ENCODE measurements around the gene DAP. TPM values are rescaled to one million over a fixed set of nuclear protein-coding genes. Genes with fewer than 3 reads are reported as not detected.

The DAP gene
- total and polyA plus RNA-seq, 9 donors = 23.4 to 72.6 (median 52.4) TPM

GRCh38 chr5:10682801-10683525 is 78.1 kb downstream of the DAP start:
- H3K9me3 ChIP-seq (replicated peaks; ENCODE audit: control insufficient read depth, low read depth, low read length) = peaks cover 4% of the 10 kb centered on the region
- no peaks in the 10 kb centered on the region for H3K27me3 ChIP-seq (ENCODE audit: control insufficient read depth, insufficient read depth, low read length)
- no peak for DNase-seq
- WGBS (ENCODE audit: insufficient coverage) = 94% methylated on average over 16 of the region's 16 CpGs
- no peaks in the 10 kb centered on the region for H3K4me1 ChIP-seq (ENCODE audit: control insufficient read depth, insufficient read depth, low read length)
- H3K4me3 ChIP-seq (ENCODE audit: low read length) = no peak overlapping the region
- peaks cover 53% of the 10 kb centered on the region for H3K36me3 ChIP-seq (ENCODE audit: control insufficient read depth, insufficient read depth, low read length)
- no peak overlapping the region for H3K27ac ChIP-seq (ENCODE audit: low read length)

- 91% methylated on average over 20 of the region's 22 CpGs for WGBS (ENCODE audit: insufficient coverage)
- peaks cover 2% of the 10 kb centered on the region for H3K9me3 ChIP-seq (replicated peaks; ENCODE audit: control insufficient read depth, low read depth, low read length)
- no peaks in the 10 kb centered on the region for H3K27me3 ChIP-seq (ENCODE audit: control insufficient read depth, insufficient read depth, low read length)
- no peak overlapping the region for H3K27ac ChIP-seq (ENCODE audit: low read length)
- DNase-seq = no peak
- no peak overlapping the region for H3K4me3 ChIP-seq (ENCODE audit: low read length)
- no peaks in the 10 kb centered on the region for H3K4me1 ChIP-seq (ENCODE audit: control insufficient read depth, insufficient read depth, low read length)
- H3K36me3 ChIP-seq (ENCODE audit: control insufficient read depth, insufficient read depth, low read length) = peaks cover 58% of the 10 kb centered on the region
These were observed 79.0 kb downstream of the DAP start for GRCh38 chr5:10681731-10682679.

DNA sequence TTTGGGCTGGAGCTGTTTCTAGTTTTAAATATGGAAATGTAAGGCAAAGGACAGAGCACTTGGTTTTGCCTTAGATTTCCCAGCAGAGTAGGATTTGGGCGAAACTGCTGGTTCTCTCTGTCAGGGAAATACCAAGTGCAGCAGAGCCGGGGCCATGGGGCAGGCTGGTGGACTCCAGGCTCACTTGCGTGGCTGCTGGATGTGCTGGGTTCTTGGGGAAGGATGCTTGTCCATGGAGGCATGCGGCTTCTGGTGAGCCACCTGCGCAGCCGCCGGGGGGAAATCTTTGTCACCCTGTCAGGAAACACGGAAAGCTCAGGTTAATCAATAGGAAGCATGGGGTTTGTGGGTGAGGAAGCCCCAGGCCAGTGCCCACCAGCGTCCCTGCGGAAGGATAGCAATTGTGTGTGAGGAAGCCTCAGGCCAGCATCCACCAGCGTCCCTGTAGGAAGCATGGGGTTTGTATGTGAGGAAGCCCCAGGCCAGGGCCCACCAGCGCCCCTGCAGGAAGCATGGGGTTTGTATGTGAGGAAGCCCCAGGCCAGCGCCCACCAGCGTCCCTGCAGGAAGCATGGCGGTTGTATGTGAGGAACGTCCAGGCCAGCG is 80.1 kb downstream of the DAP start:
- H3K4me1 ChIP-seq (ENCODE audit: control insufficient read depth, insufficient read depth, low read length) = no peaks in the 10 kb centered on the region
- H3K9me3 ChIP-seq (replicated peaks; ENCODE audit: control insufficient read depth, low read depth, low read length) = no peaks in the 10 kb centered on the region
- no peak for DNase-seq
- 91% methylated on average over 12 of the region's 17 CpGs for WGBS (ENCODE audit: insufficient coverage)
- H3K27me3 ChIP-seq (ENCODE audit: control insufficient read depth, insufficient read depth, low read length) = no peaks in the 10 kb centered on the region
- no peak overlapping the region for H3K4me3 ChIP-seq (ENCODE audit: low read length)
- no peak overlapping the region for H3K27ac ChIP-seq (ENCODE audit: low read length)
- peaks cover 55% of the 10 kb centered on the region for H3K36me3 ChIP-seq (ENCODE audit: control insufficient read depth, insufficient read depth, low read length)

DNA sequence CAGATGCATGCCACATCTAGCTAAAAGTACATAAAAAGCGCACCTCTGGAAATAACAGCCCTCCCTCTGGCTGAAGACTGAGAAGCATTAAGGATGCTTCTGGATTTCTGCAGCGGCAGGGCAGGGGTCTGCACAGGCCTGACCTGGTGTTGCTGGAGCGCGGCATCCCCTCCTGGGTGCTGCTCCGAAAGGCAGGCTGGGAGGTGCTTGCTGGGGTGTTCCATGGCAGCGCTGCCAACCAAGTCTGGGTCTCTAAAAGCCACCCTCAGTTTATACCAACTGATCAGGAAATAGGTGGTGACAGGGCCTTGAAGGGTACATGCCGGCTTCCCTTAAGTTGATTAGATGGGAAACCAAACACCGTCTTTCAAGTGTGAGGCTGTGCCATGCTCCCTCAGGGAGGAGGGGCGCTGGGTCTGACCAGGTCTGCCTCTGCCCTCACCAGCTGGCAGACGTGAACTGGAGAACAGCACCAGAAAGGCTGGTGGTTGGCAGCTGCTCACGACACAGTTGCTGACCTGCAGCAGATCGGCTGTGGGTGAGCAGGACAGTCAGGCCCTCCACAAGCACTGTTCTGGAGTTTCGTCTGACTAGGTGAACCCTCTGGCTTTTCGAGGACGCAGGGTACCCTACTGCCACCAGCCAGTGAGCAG is 81.6 kb downstream of the DAP start:
- no peaks in the 10 kb centered on the region for H3K4me1 ChIP-seq (ENCODE audit: control insufficient read depth, insufficient read depth, low read length)
- no peaks in the 10 kb centered on the region for H3K27me3 ChIP-seq (ENCODE audit: control insufficient read depth, insufficient read depth, low read length)
- H3K36me3 ChIP-seq (ENCODE audit: control insufficient read depth, insufficient read depth, low read length) = peaks cover 55% of the 10 kb centered on the region
- no peak overlapping the region for H3K27ac ChIP-seq (ENCODE audit: low read length)
- H3K4me3 ChIP-seq (ENCODE audit: low read length) = no peak overlapping the region
- H3K9me3 ChIP-seq (replicated peaks; ENCODE audit: control insufficient read depth, low read depth, low read length) = no peaks in the 10 kb centered on the region
- no peak for DNase-seq
- 87% methylated on average over 10 of the region's 15 CpGs for WGBS (ENCODE audit: insufficient coverage)

DNA sequence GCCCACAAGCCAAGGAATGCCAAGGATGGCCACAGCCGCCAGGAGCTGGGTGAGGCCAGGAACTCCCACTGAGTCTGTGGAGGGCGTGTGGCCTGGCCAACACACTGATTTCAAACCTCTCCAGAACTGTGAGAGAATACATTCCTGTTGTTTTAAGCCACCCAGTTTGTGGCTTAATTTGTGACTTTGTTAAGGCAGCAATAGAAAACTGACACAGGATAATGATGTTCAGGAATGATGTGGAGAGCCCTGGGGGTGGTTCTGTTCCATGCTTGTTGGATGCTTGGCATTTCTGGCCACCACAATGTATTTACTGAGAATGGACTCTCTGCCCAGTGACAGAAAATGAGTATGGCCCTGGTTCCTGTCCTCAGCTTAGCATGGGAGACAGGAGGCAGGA is 82.8 kb downstream of the DAP start:
- H3K27me3 ChIP-seq (ENCODE audit: control insufficient read depth, insufficient read depth, low read length) = no peaks in the 10 kb centered on the region
- H3K27ac ChIP-seq (ENCODE audit: low read length) = no peak overlapping the region
- H3K4me3 ChIP-seq (ENCODE audit: low read length) = no peak overlapping the region
- peaks cover 3% of the 10 kb centered on the region for H3K4me1 ChIP-seq (ENCODE audit: control insufficient read depth, insufficient read depth, low read length)
- no peaks in the 10 kb centered on the region for H3K9me3 ChIP-seq (replicated peaks; ENCODE audit: control insufficient read depth, low read depth, low read length)
- WGBS (ENCODE audit: insufficient coverage) = 100% methylated on average over 1 of the region's 2 CpGs
- H3K36me3 ChIP-seq (ENCODE audit: control insufficient read depth, insufficient read depth, low read length) = peaks cover 52% of the 10 kb centered on the region
- DNase-seq = no peak

GRCh38 chr5:10677533-10677932 is 83.5 kb downstream of the DAP start:
- H3K27me3 ChIP-seq (ENCODE audit: control insufficient read depth, insufficient read depth, low read length) = no peaks in the 10 kb centered on the region
- DNase-seq = no peak
- H3K27ac ChIP-seq (ENCODE audit: low read length) = no peak overlapping the region
- WGBS (ENCODE audit: insufficient coverage) = 93% methylated on average over 7 of the region's 7 CpGs
- H3K36me3 ChIP-seq (ENCODE audit: control insufficient read depth, insufficient read depth, low read length) = peaks cover 45% of the 10 kb centered on the region
- peaks cover 3% of the 10 kb centered on the region for H3K4me1 ChIP-seq (ENCODE audit: control insufficient read depth, insufficient read depth, low read length)
- H3K4me3 ChIP-seq (ENCODE audit: low read length) = no peak overlapping the region
- no peaks in the 10 kb centered on the region for H3K9me3 ChIP-seq (replicated peaks; ENCODE audit: control insufficient read depth, low read depth, low read length)

- H3K9me3 ChIP-seq (replicated peaks; ENCODE audit: control insufficient read depth, low read depth, low read length) = no peaks in the 10 kb centered on the region
- H3K27ac ChIP-seq (ENCODE audit: low read length) = no peak overlapping the region
- H3K27me3 ChIP-seq (ENCODE audit: control insufficient read depth, insufficient read depth, low read length) = no peaks in the 10 kb centered on the region
- DNase-seq = no peak
- no peak overlapping the region for H3K4me3 ChIP-seq (ENCODE audit: low read length)
- WGBS (ENCODE audit: insufficient coverage) = no CpG with 5 or more reads among the region's 1 CpG
- peaks cover 3% of the 10 kb centered on the region for H3K4me1 ChIP-seq (ENCODE audit: control insufficient read depth, insufficient read depth, low read length)
- H3K36me3 ChIP-seq (ENCODE audit: control insufficient read depth, insufficient read depth, low read length) = peaks cover 40% of the 10 kb centered on the region
These were observed 84.1 kb downstream of the DAP start for GRCh38 chr5:10676946-10677345.

- H3K4me3 ChIP-seq (ENCODE audit: low read length) = no peak overlapping the region
- H3K9me3 ChIP-seq (replicated peaks; ENCODE audit: control insufficient read depth, low read depth, low read length) = no peaks in the 10 kb centered on the region
- 49% methylated on average over 3 of the region's 4 CpGs for WGBS (ENCODE audit: insufficient coverage)
- no peak for DNase-seq
- no peak overlapping the region for H3K27ac ChIP-seq (ENCODE audit: low read length)
- peaks cover 34% of the 10 kb centered on the region for H3K36me3 ChIP-seq (ENCODE audit: control insufficient read depth, insufficient read depth, low read length)
- peaks cover 3% of the 10 kb centered on the region for H3K4me1 ChIP-seq (ENCODE audit: control insufficient read depth, insufficient read depth, low read length)
- H3K27me3 ChIP-seq (ENCODE audit: control insufficient read depth, insufficient read depth, low read length) = no peaks in the 10 kb centered on the region
These were observed 84.8 kb downstream of the DAP start for GRCh38 chr5:10676224-10676623.

DNA sequence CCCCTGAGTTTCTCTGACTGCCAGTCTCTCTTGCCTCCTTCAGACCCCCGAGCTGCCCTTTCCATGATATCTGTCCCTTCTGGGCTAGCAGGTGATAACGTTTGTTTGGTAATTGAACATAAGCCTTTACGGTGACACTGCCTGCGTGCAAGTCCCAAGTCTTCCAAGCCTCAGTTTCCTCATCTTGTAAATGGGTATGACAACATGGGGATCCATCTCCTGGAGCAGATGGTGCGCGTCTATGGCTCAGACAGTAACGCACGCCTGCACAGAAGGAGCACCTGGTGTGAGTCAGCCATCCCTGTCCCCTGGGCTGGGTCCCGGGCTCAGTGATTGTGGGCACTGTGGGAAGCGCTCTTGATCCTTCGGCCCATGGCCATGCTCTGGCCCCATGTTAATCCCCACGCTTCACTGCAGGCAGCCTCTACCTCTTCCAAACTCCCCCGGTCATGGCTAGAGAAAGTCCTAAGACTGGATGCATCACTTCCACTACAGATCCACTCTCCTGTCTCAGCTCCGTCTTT is 85.8 kb downstream of the DAP start:
- H3K27me3 ChIP-seq (ENCODE audit: control insufficient read depth, insufficient read depth, low read length) = no peaks in the 10 kb centered on the region
- H3K36me3 ChIP-seq (ENCODE audit: control insufficient read depth, insufficient read depth, low read length) = peaks cover 25% of the 10 kb centered on the region
- 92% methylated on average over 10 of the region's 14 CpGs for WGBS (ENCODE audit: insufficient coverage)
- H3K4me1 ChIP-seq (ENCODE audit: control insufficient read depth, insufficient read depth, low read length) = peaks cover 3% of the 10 kb centered on the region
- H3K4me3 ChIP-seq (ENCODE audit: low read length) = no peak overlapping the region
- no peak overlapping the region for H3K27ac ChIP-seq (ENCODE audit: low read length)
- DNase-seq = no peak
- H3K9me3 ChIP-seq (replicated peaks; ENCODE audit: control insufficient read depth, low read depth, low read length) = no peaks in the 10 kb centered on the region

Measured in muscle of leg (tissue), 11 donors.